Neural cell (in vitro differentiated cells): Measurements from ENCODE around the gene TSC1. TPM values are rescaled to one million over a fixed set of nuclear protein-coding genes. Genes with fewer than 3 reads are reported as not detected.

Source experiments
- H2AFZ ChIP-seq: fragments of 200-600, 300-800 bp; sonication (generic), shearing (Covaris generic); 2 replicates; pipeline ENCODE4 v1.6.0; 2014; ENCODE audit warnings: low read depth, mild to moderate bottlenecking, antibody characterized with exemption, low read length, moderate library complexity
- H3F3A ChIP-seq: fragments of 200-600 bp; shearing (Covaris generic); 2 replicates; pipeline ENCODE4 v1.6.1; 2016; ENCODE audit warnings: mild to moderate bottlenecking, moderate library complexity, mixed read lengths, antibody characterized with exemption, low read length; ENCODE audit not compliant: insufficient read depth, poor library complexity, severe bottlenecking
- H3K27ac ChIP-seq: fragments of 200-600, 300-800 bp; sonication (generic), shearing (Covaris generic); 2 replicates; pipeline ENCODE4 v1.5.1; 2014; ENCODE audit warnings: mild to moderate bottlenecking, low read length, moderate library complexity
- H3K27me3 ChIP-seq: fragments of 300-800, 200-600 bp; sonication (generic), shearing (Covaris generic); 2 replicates; pipeline ENCODE4 v1.6.0; 2014; ENCODE audit warnings: mild to moderate bottlenecking, low read depth, low read length, moderate library complexity; ENCODE audit not compliant: insufficient read depth
- H3K36me3 ChIP-seq: fragments of 300-800, 200-600 bp; sonication (generic), shearing (Covaris generic); 2 replicates; pipeline ENCODE4 v1.5.1; 2014; ENCODE audit warnings: mild to moderate bottlenecking, antibody characterized with exemption, low read length, moderate library complexity; ENCODE audit not compliant: insufficient read depth
- H3K4me2 ChIP-seq: fragments of 300-800, 200-600 bp; sonication (generic), shearing (Covaris generic); 2 replicates; pipeline ENCODE4 v1.6.0; 2014; ENCODE audit warnings: mild to moderate bottlenecking, low read length
- H3K4me3 ChIP-seq: fragments of 300-800, 200-600 bp; sonication (generic), shearing (Covaris generic); 2 replicates; pipeline ENCODE4 v1.5.1; 2014; ENCODE audit warnings: mild to moderate bottlenecking, low read length, moderate library complexity
- H3K79me2 ChIP-seq: fragments of 200-600 bp; shearing (Covaris generic); replicated peaks from 2 replicates; pipeline ENCODE4 v1.6.0; 2014; ENCODE audit warnings: mild to moderate bottlenecking, low read length, moderate library complexity; ENCODE audit not compliant: insufficient read depth
- H3K9ac ChIP-seq: fragments of 300-800, 200-600 bp; sonication (generic), shearing (Covaris generic); 2 replicates; pipeline ENCODE4 v1.6.1; 2016; ENCODE audit warnings: mild to moderate bottlenecking, low read length, mixed read lengths
- H3K9me2 ChIP-seq: fragments of 200-600 bp; shearing (Covaris generic); 2 replicates; pipeline ENCODE4 v1.6.1; 2016; ENCODE audit warnings: mild to moderate bottlenecking, low read length, mixed read lengths; ENCODE audit not compliant: insufficient read depth
- H3K9me3 ChIP-seq: fragments of 200-600, 300-800 bp; sonication (generic), shearing (Covaris generic); 2 replicates; pipeline ENCODE4 v1.6.1; 2016; ENCODE audit warnings: mild to moderate bottlenecking, mixed run types, low read length, moderate library complexity, mixed read lengths
- H4K20me1 ChIP-seq: fragments of 200-600 bp; shearing (Covaris generic); 2 replicates; pipeline ENCODE4 v1.6.1; 2016; ENCODE audit warnings: mild to moderate bottlenecking, mixed run types; ENCODE audit not compliant: insufficient read depth
- CTCF ChIP-seq: fragments of 450-650 bp; IDR thresholded peaks from 2 replicates; pipeline ENCODE4 v1.5.1; 2014; ENCODE audit warnings: antibody characterized with exemption, mild to moderate bottlenecking, moderate library complexity; ENCODE audit not compliant: poor library complexity, severe bottlenecking
- EP300 ChIP-seq: fragments of 450-650 bp; conservative IDR thresholded peaks from 2 replicates; pipeline ENCODE4 v1.6.1; 2014; ENCODE audit warnings: antibody characterized with exemption, mild to moderate bottlenecking, moderate library complexity; ENCODE audit not compliant: poor library complexity, severe bottlenecking
- EZH2 ChIP-seq: fragments of 200-600, 300-800 bp; shearing (Covaris generic), sonication (generic); IDR thresholded peaks from 2 replicates; pipeline ENCODE4 v1.6.1; 2014; ENCODE audit warnings: antibody characterized with exemption, low read length, borderline replicate concordance, mild to moderate bottlenecking; ENCODE audit not compliant: insufficient read depth, poor library complexity, severe bottlenecking
- MXI1 ChIP-seq: fragments of 450-650 bp; conservative IDR thresholded peaks from 2 replicates; pipeline ENCODE4 v1.6.1; 2014; ENCODE audit warnings: antibody characterized with exemption, mild to moderate bottlenecking; ENCODE audit not compliant: poor library complexity, severe bottlenecking
- POLR2AphosphoS5 ChIP-seq: IDR thresholded peaks from 2 replicates; pipeline ENCODE4 v1.6.1; 2012
- RAD21 ChIP-seq: fragments of 450-650 bp; conservative IDR thresholded peaks from 2 replicates; pipeline ENCODE4 v1.6.1; 2014; ENCODE audit warnings: antibody characterized with exemption, mild to moderate bottlenecking, moderate library complexity
- REST ChIP-seq: IDR thresholded peaks from 2 replicates; pipeline ENCODE4 v1.6.1; 2012; ENCODE audit warnings: borderline replicate concordance
- SMC3 ChIP-seq: fragments of 450-650 bp; conservative IDR thresholded peaks from 2 replicates; pipeline ENCODE4 v1.6.1; 2014; ENCODE audit warnings: antibody characterized with exemption, mild to moderate bottlenecking, moderate library complexity; ENCODE audit not compliant: poor library complexity
- TAF1 ChIP-seq: IDR thresholded peaks from 2 replicates; pipeline ENCODE4 v1.6.1; 2012; ENCODE audit warnings: low read depth
- polyA plus RNA-seq: library from polyadenylated mRNA; depleted of rRNA; stranded (reverse); fragments of >200 nt; gene quantifications from 2 replicates; pipeline ENCODE4 v1.2.3, GENCODE V29; 2014

The TSC1 gene
- polyA plus RNA-seq, 1 donor from 2014 or later = 47.1 TPM

- Histone ChIP-seq H4K20me1 (no peaks in the 10 kb centered on the region), H3K9ac (no peak overlapping the region), H3K27me3 (no peaks in the 10 kb centered on the region), H3K4me2 (no peak overlapping the region), H3K36me3 (no peaks in the 10 kb centered on the region), H3K79me2 (no peaks in the 10 kb centered on the region), H3K9me3 (no peaks in the 10 kb centered on the region), H3K27ac (no peak overlapping the region), H2AFZ (no peak overlapping the region), H3K4me3 (no peak overlapping the region), H3K9me2 (no peaks in the 10 kb centered on the region), H3F3A (no peaks in the 10 kb centered on the region)
- no peak for TF ChIP-seq RAD21
- no peak for TF ChIP-seq CTCF
- TF ChIP-seq POLR2AphosphoS5 = no peak
- no peak for TF ChIP-seq REST
- no peak for TF ChIP-seq EP300
- TF ChIP-seq MXI1 = no peak
- TF ChIP-seq TAF1 = no peak
- TF ChIP-seq SMC3 = no peak
- no peak for TF ChIP-seq EZH2
These were observed 45.1 kb upstream of the TSC1 start for GRCh38 chr9:132989414-132989996.

- Histone ChIP-seq H3K36me3 (no peaks in the 10 kb centered on the region), H3K27ac (no peak overlapping the region), H3K4me2 (no peak overlapping the region), H3F3A (no peaks in the 10 kb centered on the region), H3K9me3 (no peaks in the 10 kb centered on the region), H2AFZ (no peak overlapping the region), H3K9me2 (no peaks in the 10 kb centered on the region), H3K4me3 (no peak overlapping the region), H3K79me2 (no peaks in the 10 kb centered on the region), H3K27me3 (no peaks in the 10 kb centered on the region), H4K20me1 (no peaks in the 10 kb centered on the region), H3K9ac (no peak overlapping the region)
- TF ChIP-seq CTCF = no peak
- no peak for TF ChIP-seq EZH2
- TF ChIP-seq REST = no peak
- no peak for TF ChIP-seq POLR2AphosphoS5
- TF ChIP-seq RAD21 = no peak
- no peak for TF ChIP-seq EP300
- no peak for TF ChIP-seq MXI1
- no peak for TF ChIP-seq TAF1
- no peak for TF ChIP-seq SMC3
These were observed 44.5 kb upstream of the TSC1 start for GRCh38 chr9:132989014-132989310.
